H9 (cell line): ENCODE measurements around the gene FAM83C. TPM values are rescaled to one million over a fixed set of nuclear protein-coding genes. Genes with fewer than 3 reads are reported as not detected.

Source experiments
- DNase-seq: peaks from one replicate; pipeline ENCODE4 v3.0.0-alpha.2; 2017
- H2AFZ ChIP-seq: one replicate; pipeline ENCODE4 v1.6.1; 2013; ENCODE audit warnings: mild to moderate bottlenecking, low read length, control low read depth, moderate library complexity
- H2AK5ac ChIP-seq: 2 replicates; pipeline ENCODE4 v1.6.1; 2013; ENCODE audit warnings: low read length, control low read depth, mixed read lengths; ENCODE audit not compliant: insufficient read length
- H2BK120ac ChIP-seq: one replicate; pipeline ENCODE4 v1.6.1; 2013; ENCODE audit warnings: low read depth, mild to moderate bottlenecking, low read length, control low read depth, inconsistent platforms; ENCODE audit not compliant: poor library complexity, severe bottlenecking
- H2BK12ac ChIP-seq: 2 replicates; pipeline ENCODE4 v1.6.1; 2013; ENCODE audit warnings: low read length, control low read depth, mixed read lengths, low read depth; ENCODE audit not compliant: insufficient read length
- H2BK15ac ChIP-seq: 2 replicates; pipeline ENCODE4 v1.6.1; 2013; ENCODE audit warnings: low read depth, low read length, control low read depth
- H2BK20ac ChIP-seq: one replicate; pipeline ENCODE4 v1.6.1; 2013; ENCODE audit warnings: low read depth, mild to moderate bottlenecking, low read length, control low read depth, inconsistent platforms; ENCODE audit not compliant: poor library complexity, severe bottlenecking
- H2BK5ac ChIP-seq: 2 replicates; pipeline ENCODE4 v1.6.1; 2013; ENCODE audit warnings: low read length, control low read depth, mixed read lengths; ENCODE audit not compliant: insufficient read length
- H3K14ac ChIP-seq: 2 replicates; pipeline ENCODE4 v1.6.1; 2013; ENCODE audit warnings: low read length, control low read depth; ENCODE audit not compliant: insufficient read depth
- H3K18ac ChIP-seq: 2 replicates; pipeline ENCODE4 v1.6.1; 2013; ENCODE audit warnings: low read depth, mild to moderate bottlenecking, mixed read lengths, low read length, control low read depth; ENCODE audit not compliant: insufficient read length
- H3K23ac ChIP-seq: 2 replicates; pipeline ENCODE4 v1.6.1; 2013; ENCODE audit warnings: low read length, control low read depth, mixed read lengths, low read depth; ENCODE audit not compliant: insufficient read length
- H3K23me2 ChIP-seq: 2 replicates; pipeline ENCODE4 v1.6.1; 2013; ENCODE audit warnings: low read depth, mild to moderate bottlenecking, mixed read lengths, low read length, control low read depth; ENCODE audit not compliant: insufficient read length, poor library complexity, severe bottlenecking
- H3K27ac ChIP-seq: 2 replicates; pipeline ENCODE4 v1.5.1; 2013; ENCODE audit warnings: low read length, control low read depth, mixed read lengths, low read depth; ENCODE audit not compliant: insufficient read length
- H3K27me3 ChIP-seq: 2 replicates; pipeline ENCODE4 v1.6.1; 2013; ENCODE audit warnings: low read length, control low read depth, inconsistent platforms; ENCODE audit not compliant: insufficient read depth
- H3K4ac ChIP-seq: 2 replicates; pipeline ENCODE4 v1.6.1; 2013; ENCODE audit warnings: low read depth, mild to moderate bottlenecking, control low read depth, inconsistent platforms, low read length, moderate library complexity
- H3K4me1 ChIP-seq: 2 replicates; pipeline ENCODE4 v1.6.1; 2013; ENCODE audit warnings: low read length, control low read depth, inconsistent platforms; ENCODE audit not compliant: insufficient read depth
- H3K4me2 ChIP-seq: 2 replicates; pipeline ENCODE4 v1.6.1; 2013; ENCODE audit warnings: low read length, control low read depth, mixed read lengths; ENCODE audit not compliant: insufficient read length, insufficient read depth
- H3K56ac ChIP-seq: 2 replicates; pipeline ENCODE4 v1.6.1; 2013; ENCODE audit warnings: low read depth, mild to moderate bottlenecking, mixed read lengths, low read length, control low read depth; ENCODE audit not compliant: insufficient read length
- H3K79me1 ChIP-seq: 2 replicates; pipeline ENCODE4 v1.6.1; 2013; ENCODE audit warnings: low read depth, mild to moderate bottlenecking, moderate library complexity, low read length, control low read depth, inconsistent platforms; ENCODE audit not compliant: insufficient read depth, poor library complexity, severe bottlenecking
- H3K79me2 ChIP-seq: 2 replicates; pipeline ENCODE4 v1.6.1; 2013; ENCODE audit warnings: low read length, control low read depth, inconsistent platforms; ENCODE audit not compliant: insufficient read depth
- H3K9ac ChIP-seq: 2 replicates; pipeline ENCODE4 v1.6.1; 2013; ENCODE audit warnings: low read length, control low read depth, mixed read lengths; ENCODE audit not compliant: insufficient read length; ENCODE audit errors: extremely low read depth
- H3K9me3 ChIP-seq: one replicate; pipeline ENCODE4 v1.6.1; 2013; ENCODE audit warnings: low read depth, low read length, inconsistent platforms; ENCODE audit not compliant: control insufficient read depth
- H3T11ph ChIP-seq: one replicate; pipeline ENCODE4 v1.6.1; 2013; ENCODE audit warnings: mild to moderate bottlenecking, low read length, control low read depth, inconsistent platforms
- H4K20me1 ChIP-seq: one replicate; pipeline ENCODE4 v1.6.1; 2013; ENCODE audit not compliant: control insufficient read depth, insufficient read length, insufficient read depth
- H4K5ac ChIP-seq: 2 replicates; pipeline ENCODE4 v1.6.1; 2013; ENCODE audit warnings: low read depth, mild to moderate bottlenecking, mixed read lengths, low read length, control low read depth; ENCODE audit not compliant: insufficient read length
- H4K8ac ChIP-seq: replicated peaks from 2 replicates; pipeline ENCODE4 v1.6.1; 2013; ENCODE audit warnings: low read length, control low read depth, mixed read lengths, low read depth; ENCODE audit not compliant: insufficient read length
- H4K91ac ChIP-seq: 2 replicates; pipeline ENCODE4 v1.6.1; 2013; ENCODE audit warnings: low read depth, mild to moderate bottlenecking, moderate library complexity, mixed read lengths, low read length, control low read depth; ENCODE audit not compliant: insufficient read length
- H3K27ac Mint-ChIP-seq, 3 experiments: 2 replicates in 2 of 3; 3 replicates in 1 of 3; pipeline ENCODE4 v1.8.0; 2020 to 2021; ENCODE audit warnings: mixed read lengths in 3 of 3, mild to moderate bottlenecking in 1 of 3, moderate library complexity in 1 of 3
- H3K27me3 Mint-ChIP-seq: 2 replicates; pipeline ENCODE4 v1.8.0; 2021; ENCODE audit warnings: low read depth, mild to moderate bottlenecking, moderate library complexity, mixed read lengths
- H3K36me3 Mint-ChIP-seq, 3 experiments: 2 replicates in 2 of 3; 3 replicates in 1 of 3; pipeline ENCODE4 v1.8.0; 2020 to 2021; ENCODE audit warnings: low read depth in 3 of 3, mixed read lengths in 3 of 3; ENCODE audit not compliant: insufficient read depth in 1 of 3
- H3K4me1 Mint-ChIP-seq, 2 experiments: 2 replicates each; pipeline ENCODE4 v1.8.0; 2020; ENCODE audit warnings: mixed read lengths in 2 of 2
- H3K4me3 Mint-ChIP-seq, 2 experiments: 2 replicates in 1 of 2; 3 replicates in 1 of 2; pipeline ENCODE4 v1.8.0; 2020 to 2021; ENCODE audit warnings: mild to moderate bottlenecking in 2 of 2, mixed read lengths in 2 of 2, moderate library complexity in 1 of 2
- H3K9me3 Mint-ChIP-seq, 2 experiments: 2 replicates in 1 of 2; 3 replicates in 1 of 2; pipeline ENCODE4 v1.8.0; 2020; ENCODE audit warnings: mild to moderate bottlenecking in 2 of 2, mixed read lengths in 2 of 2, moderate library complexity in 1 of 2
- WGBS: extraction: QIAGEN DNeasy Blood & Tissue Kit; methylation state at CpG from one replicate; pipeline ENCODE4 v1.1.7; 2013; ENCODE audit warnings: missing lambda C conversion rate, low lambda C conversion rate, mixed read lengths; ENCODE audit not compliant: insufficient read length; ENCODE audit errors: extremely low coverage; 5-methylcytosine and 5-hydroxymethylcytosine counted together
- total RNA-seq: library from RNA; stranded (reverse); gene quantifications from 2 replicates; pipeline ENCODE4 v1.2.1, GENCODE V29; 2021
- TF ChIP-seq, protein P1 (sequence below): fragments of 200-600 bp; sonication (generic); conservative IDR thresholded peaks from 3 replicates; pipeline ENCODE4 v1.8.0; 2021; ENCODE audit warnings: antibody characterized with exemption, mild to moderate bottlenecking

Gene FAM83C
- total RNA-seq, 1 experiment from 2014 or later = not detected

DNA sequence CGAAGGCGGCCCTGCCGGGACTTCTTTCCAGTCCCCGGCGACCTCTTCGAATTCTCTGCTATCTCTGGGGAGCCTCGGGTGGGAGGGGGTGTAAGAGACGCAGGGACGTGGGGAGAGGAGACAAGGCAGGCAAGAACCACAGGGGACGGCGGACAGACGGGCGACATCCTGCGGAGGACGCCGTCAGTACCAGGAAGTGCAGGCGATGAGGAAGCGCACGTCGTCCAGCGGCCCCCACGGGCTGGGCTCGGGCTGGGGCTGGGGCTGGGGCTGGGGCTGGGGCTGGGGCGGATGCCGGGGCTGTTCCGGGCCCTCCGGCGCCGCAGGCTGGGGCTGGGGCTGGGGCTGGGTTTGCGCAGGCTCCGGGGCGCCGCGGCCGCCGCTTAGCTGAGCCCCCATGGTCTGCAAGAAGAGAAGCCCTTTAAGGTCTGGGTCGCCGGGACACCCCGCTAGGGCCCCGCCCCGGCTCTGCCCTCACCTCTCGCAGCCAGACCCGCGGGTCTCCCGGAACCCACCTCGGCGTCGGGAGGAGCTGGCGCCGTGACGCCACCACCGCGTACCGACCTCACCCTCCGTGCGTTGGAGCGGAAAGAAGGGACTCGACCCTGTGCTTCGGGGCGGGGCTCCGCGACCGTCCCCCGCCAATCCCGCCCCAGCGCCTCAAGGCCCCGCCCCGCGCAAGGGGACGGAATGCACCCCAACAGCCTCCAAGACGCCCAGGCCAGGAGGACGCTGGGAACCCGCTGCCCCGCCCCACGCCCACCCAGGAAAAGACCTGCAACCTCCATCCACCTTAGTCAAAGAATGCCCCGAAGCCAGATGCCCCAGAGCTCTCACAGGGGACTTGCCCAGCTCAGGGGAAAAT lies 14.5 kb downstream of the FAM83C start, which contains the start of gene MMP24OS:
TSS of gene MMP24OS (minus strand) at position 592 of the 865 bp plus-strand sequence. CDS start at position 399, 193 bp downstream.
- H2AFZ ChIP-seq = no peak within 1 kb of the TSS
- no peak within 1 kb of the TSS for H2BK5ac ChIP-seq
- H3K4ac ChIP-seq = no peak within 1 kb of the TSS
- WGBS = no CpG with 5 or more reads among the region's 76 CpGs
- no peak within 1 kb of the TSS for H2BK12ac ChIP-seq
- Mint-ChIP-seq H3K36me3 (peaks cover 26 to 56% (median 52%) of the 10 kb centered on the region in 3 experiments), H3K9me3 (no peaks in the 10 kb centered on the region; a peak in 2 of 5 replicates), H3K4me3 (peak within 1 kb of the TSS; percentile 90 to 94), H3K27me3 (no peaks in the 10 kb centered on the region; the same call in 1 of the 2 replicates), H3K4me1 (peaks cover 15 to 24% of the 10 kb centered on the region in 2 experiments), H3K27ac (peak within 1 kb of the TSS; percentile 90 to 98 (median 90))
- no peak within 1 kb of the TSS for H2AK5ac ChIP-seq
- no peak within 1 kb of the TSS for H4K5ac ChIP-seq
- H3K4me1 ChIP-seq = no peaks in the 10 kb centered on the region; the same call in 1 of the 2 replicates
- no peaks in the 10 kb centered on the region for H3K27me3 ChIP-seq
- H3T11ph ChIP-seq = no peak within 1 kb of the TSS
- DNase-seq = peak; percentile 94
- no peak within 1 kb of the TSS for H3K56ac ChIP-seq
- no peak within 1 kb of the TSS for H4K91ac ChIP-seq
- peak within 1 kb of the TSS; percentile 69 for H3K14ac ChIP-seq
- peaks cover 7% of the 10 kb centered on the region for H3K23me2 ChIP-seq
- H3K9me3 ChIP-seq = no peaks in the 10 kb centered on the region
- no peak within 1 kb of the TSS for H2BK120ac ChIP-seq
- H3K9ac ChIP-seq = peak within 1 kb of the TSS; percentile 69
- no peaks in the 10 kb centered on the region for H3K79me2 ChIP-seq
- H3K4me2 ChIP-seq = peak within 1 kb of the TSS; percentile 71
- H3K18ac ChIP-seq = peak within 1 kb of the TSS; percentile 83
- H2BK15ac ChIP-seq = no peak within 1 kb of the TSS
- H4K20me1 ChIP-seq = no peaks in the 10 kb centered on the region
- H2BK20ac ChIP-seq = no peak within 1 kb of the TSS
- TF ChIP-seq, protein P1, sequence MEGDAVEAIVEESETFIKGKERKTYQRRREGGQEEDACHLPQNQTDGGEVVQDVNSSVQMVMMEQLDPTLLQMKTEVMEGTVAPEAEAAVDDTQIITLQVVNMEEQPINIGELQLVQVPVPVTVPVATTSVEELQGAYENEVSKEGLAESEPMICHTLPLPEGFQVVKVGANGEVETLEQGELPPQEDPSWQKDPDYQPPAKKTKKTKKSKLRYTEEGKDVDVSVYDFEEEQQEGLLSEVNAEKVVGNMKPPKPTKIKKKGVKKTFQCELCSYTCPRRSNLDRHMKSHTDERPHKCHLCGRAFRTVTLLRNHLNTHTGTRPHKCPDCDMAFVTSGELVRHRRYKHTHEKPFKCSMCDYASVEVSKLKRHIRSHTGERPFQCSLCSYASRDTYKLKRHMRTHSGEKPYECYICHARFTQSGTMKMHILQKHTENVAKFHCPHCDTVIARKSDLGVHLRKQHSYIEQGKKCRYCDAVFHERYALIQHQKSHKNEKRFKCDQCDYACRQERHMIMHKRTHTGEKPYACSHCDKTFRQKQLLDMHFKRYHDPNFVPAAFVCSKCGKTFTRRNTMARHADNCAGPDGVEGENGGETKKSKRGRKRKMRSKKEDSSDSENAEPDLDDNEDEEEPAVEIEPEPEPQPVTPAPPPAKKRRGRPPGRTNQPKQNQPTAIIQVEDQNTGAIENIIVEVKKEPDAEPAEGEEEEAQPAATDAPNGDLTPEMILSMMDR = no peak
- no peak within 1 kb of the TSS for H4K8ac ChIP-seq
- H3K79me1 ChIP-seq = no peaks in the 10 kb centered on the region
- H3K23ac ChIP-seq = no peak within 1 kb of the TSS
- H3K27ac ChIP-seq = no peak within 1 kb of the TSS
